ENCODE measurements around the gene ANXA5.
"Not testable (repeated sequence)": the region's sequence is repeated elsewhere in the genome, so short reads cannot be mapped to it uniquely, and the experiment has no call there.

ANXA5 gene

DNA sequence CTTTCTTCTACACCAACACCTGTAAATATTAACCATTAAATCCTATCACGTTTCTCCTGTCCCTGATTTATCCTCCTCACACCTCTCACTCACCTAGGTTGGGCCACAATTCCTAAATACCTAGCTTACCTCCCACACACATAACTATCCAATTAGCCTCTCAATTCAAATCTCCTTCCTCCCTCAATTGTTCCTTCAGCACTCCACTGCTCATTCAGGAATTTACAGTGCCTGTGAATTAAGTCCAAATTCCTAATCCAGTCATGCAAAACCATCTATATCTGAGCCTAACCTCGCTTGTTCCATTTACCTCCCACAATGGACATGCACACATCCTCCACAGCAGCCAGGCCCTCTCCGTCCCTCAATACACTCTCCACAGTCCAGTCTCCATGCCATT is 17.5 kb downstream of the ANXA5 start:
- no peak for DNase-seq (ENCODE audit: low read depth in 3 of 3)

DNA sequence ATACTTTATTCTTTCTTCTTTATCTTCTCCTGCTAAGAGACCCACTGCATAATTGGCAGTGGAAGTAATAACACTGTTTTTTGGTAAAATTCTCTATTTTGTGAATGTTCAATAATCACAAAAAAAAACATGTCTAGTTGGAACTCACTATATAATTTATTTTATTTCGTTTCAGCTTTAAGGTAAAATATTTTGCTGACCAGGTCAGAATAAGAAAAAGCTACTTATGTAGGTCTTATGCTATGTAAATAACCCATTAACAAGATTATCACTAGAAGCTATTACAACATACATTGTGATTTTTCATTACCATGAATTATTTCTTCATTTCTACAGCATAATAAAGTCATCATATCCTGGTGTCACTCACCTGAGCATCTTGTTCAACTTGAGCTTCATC is 19.3 kb downstream of the ANXA5 start:
- no peak for DNase-seq (ENCODE audit: low read depth in 3 of 3)

DNA sequence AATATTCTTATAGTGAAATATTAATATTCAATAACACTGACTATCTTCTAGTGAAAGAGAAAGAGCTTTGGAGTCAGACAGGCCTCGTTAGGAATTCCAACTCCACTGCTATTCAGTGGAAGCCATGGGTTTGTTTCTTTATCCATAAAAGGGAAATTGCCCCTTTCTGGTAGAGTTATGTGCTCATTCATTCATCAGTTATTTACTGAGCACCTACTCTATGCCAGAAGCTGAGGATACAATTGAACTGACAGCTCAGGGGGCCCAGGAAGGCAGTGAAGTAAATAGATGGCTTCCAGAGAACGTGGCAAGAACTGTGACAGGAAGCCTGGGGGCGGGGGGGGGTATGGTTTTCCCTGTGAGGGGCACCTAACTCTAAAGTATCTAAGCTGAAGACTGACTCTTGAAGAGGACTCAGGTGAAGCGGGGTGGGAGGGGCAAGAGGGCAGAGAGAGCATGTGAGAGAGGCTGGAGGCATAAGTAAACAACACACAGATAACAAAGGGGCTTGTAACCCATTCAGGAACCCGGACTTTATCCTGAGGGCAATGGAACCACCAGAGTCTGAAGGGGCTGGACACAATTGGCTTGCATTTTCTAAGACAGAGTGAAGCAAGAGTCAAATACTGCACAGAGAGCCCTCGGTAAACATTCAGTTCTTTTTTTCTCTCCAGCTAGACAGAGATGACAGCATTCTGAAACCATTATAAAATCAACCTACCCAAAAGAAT is 20.3 kb downstream of the ANXA5 start:
- DNase-seq (ENCODE audit: low read depth in 3 of 3), result no peak

DNA sequence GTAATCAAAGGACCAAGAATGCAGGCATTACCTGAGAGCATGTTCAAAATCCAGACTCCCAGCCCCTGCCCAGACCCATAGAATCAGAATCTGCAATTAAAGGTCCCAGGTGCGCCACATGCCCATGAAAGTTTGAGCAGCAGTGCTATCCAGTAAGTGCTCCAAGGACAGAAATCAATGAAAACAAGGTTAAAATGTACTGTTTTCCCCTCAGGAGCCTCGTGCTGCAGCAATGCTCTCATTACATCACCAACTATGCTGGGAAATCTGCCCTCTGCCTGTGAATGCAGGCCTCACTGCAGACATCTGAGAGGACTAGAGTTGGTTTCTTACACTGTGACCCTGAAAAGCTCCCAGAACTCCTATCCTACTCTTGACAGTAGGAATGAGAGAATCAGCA is 21.1 kb downstream of the ANXA5 start:
- no peak for DNase-seq (ENCODE audit: low read depth in 3 of 3)

GRCh38 chr4:121674696-121675095 is 22.1 kb downstream of the ANXA5 start:
- DNase-seq (ENCODE audit: low read depth in 3 of 3), result no peak

DNA sequence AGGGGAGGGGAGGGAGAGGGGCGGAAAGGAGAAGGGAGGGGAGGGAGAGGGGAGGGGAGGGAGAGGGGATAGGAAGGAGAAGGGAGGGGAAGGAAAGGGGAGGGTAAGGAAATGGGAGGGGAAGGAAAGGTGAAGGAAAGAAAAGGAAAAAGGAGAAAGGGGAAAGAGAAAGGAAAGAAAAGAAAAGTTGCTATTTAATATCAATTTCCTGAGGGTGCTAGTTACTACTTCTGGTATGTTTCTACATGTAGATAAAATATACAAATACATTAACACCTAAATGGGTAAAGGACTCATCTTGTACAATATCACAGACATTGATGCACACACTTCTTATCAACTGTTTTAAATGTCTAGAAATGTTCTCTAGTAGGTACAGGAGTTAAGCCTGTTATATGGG is 22.6 kb downstream of the ANXA5 start:
- no peak for DNase-seq (ENCODE audit: low read depth in 3 of 3)

DNA sequence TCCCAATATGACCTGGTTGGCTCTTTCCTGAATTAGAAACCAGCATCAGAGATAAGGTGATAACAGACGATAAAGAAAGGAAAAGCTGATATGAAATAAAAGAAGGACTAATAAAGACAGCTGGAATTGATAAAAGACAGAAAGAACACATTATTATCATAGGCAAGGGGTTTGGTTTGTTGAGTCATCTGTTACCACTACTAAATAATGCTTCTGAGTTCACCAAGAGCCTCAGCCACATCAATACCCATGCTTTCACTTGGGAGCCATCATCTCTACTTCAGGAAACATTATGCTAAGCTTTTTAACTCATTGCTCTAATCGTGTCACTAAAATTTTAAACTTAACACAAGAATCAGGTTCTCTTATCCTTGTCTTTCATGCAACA is 27.6 kb downstream of the ANXA5 start:
- DNase-seq (ENCODE audit: low read depth in 3 of 3), result no peak

- DNase-seq (ENCODE audit: low read depth in 3 of 3), result no peak
These were observed 28.2 kb downstream of the ANXA5 start for GRCh38 chr4:121668368-121669162.

GRCh38 chr4:121666091-121666679 is 30.6 kb downstream of the ANXA5 start:
- no peak for DNase-seq (ENCODE audit: low read depth in 3 of 3)

GRCh38 chr4:121665371-121665770 is 31.4 kb downstream of the ANXA5 start:
- DNase-seq (ENCODE audit: low read depth in 3 of 3), result no peak

DNA sequence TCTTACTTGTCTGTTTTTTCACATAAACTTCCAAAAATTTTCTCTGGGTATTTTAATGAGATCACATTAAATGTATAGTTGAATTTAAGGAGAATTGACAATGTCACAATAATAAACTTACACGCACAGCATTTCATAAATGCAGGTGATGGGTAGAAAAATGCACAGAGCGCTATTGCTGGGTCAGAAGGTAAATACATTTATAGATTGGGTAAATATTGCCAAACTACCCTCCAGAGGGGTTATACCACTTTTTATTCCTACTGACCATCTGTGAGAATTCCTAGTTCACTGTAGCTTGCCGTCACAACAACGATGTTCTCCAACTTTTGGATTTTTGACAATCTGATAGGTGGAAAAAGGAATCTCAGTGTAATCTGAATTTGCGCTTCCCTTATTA is 34.6 kb downstream of the ANXA5 start:
- no peak for DNase-seq (ENCODE audit: low read depth in 3 of 3)

DNA sequence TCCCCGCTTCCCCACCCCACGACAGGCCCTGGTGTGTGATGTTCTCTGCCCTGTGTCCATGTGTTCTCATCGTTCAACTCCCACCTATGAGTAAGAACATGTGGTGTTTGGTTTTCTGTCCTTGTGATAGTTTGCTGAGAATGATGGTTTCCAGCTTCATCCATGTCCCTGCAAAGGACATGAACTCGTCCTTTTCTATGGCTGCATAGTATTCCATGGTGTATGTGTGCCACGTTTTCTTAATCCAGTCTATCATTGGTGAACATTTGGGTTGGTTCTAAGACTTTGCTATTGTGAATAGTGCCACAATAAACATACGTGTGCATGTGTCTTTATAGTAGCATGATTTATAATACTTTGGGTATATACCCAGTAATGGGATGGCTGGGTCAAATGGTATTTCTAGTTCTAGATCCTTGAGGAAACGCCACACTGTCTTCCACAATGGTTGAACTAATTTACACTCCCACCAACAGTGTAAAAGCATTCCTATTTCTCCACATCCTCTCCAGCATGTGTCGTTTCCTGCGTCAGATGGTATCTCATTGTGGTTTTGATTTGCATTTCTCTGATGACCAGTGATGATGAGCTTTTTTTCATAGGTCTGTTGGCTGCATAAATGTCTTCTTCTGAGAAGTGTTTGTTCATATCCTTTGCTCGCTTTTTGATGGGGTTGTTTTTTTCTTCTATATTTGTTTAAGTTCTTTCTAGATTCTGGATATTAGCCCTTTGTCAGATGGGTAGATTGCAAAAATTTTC is 36.4 kb downstream of the ANXA5 start:
- DNase-seq (ENCODE audit: low read depth in 3 of 3), result not testable (repeated sequence)

DNA sequence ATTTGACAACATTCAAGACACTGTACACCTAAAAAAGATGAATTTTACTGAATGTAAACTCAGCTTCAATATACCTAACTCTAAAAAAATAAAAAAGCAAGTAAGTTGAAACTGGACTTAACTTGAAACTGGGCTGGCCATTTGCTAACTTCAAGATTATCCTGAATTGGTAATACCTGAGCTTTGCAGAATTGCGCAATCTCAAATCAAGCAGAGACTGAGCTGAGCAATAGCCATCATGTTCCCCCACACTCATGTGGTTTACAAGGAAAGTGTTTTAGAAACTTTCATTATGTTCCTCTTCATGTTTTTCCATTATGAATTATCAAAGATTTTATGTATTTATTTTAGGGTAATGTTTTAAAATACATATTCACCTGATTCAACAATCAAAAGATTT is 38.7 kb downstream of the ANXA5 start:
- no peak for DNase-seq (ENCODE audit: low read depth in 3 of 3)

GRCh38 chr4:121656269-121656641 is 40.5 kb downstream of the ANXA5 start:
- peak; percentile 3 to 18 (median 7) for DNase-seq (ENCODE audit: low read depth in 3 of 3)

GRCh38 chr4:121655320-121656268 is 41.2 kb downstream of the ANXA5 start:
- DNase-seq (ENCODE audit: low read depth in 3 of 3), result no peak

- DNase-seq (ENCODE audit: low read depth in 3 of 3), result no peak
These were observed 42.0 kb downstream of the ANXA5 start for GRCh38 chr4:121654738-121655137.

DNA sequence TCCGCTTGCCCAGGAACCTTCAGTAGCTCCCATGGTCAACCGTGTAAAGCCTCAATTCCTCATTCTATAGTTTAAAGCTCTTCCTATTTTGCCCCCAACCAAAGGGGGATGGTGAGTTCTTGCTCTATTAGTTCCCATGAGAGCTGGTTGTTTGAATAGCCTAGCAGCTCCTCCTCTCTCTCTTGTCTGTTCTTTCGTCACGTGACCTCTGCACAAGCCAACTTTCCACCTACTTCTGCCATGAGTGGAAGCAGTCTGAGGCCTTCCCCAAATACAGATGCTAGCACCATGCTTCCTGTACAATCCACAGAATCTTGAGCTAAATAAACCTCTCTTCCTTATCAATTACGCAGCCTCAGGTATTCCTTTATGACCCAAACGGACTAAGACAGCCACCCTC is 42.8 kb downstream of the ANXA5 start:
- DNase-seq (ENCODE audit: low read depth in 3 of 3), result no peak

DNA sequence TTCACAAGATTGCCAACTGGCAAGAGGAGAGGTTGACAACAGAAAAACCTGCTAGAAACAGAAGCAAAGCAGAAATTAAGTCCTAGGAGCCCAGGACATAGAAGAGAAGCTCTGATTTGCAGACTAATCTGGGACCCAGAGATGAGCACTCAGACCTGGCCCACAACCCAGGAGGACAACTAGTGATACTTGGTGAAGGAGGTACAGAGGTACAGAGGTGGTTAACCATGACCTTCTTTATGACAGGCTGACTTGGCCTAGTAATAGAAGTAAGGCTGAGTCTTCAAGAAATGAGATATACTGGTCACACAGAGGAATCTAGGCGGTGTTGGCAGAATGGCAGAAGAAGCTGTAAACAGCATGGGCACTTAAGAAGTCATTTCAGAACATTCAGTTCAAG is 43.6 kb downstream of the ANXA5 start:
- DNase-seq (ENCODE audit: low read depth in 3 of 3), result no peak

- DNase-seq (ENCODE audit: low read depth in 3 of 3), result no peak
These were observed 45.2 kb downstream of the ANXA5 start for GRCh38 chr4:121651597-121651996.

GRCh38 chr4:121650741-121651140 is 46.0 kb downstream of the ANXA5 start:
- no peak for DNase-seq (ENCODE audit: low read depth in 3 of 3)

- DNase-seq (ENCODE audit: low read depth in 3 of 3), result no peak
These were observed 48.3 kb downstream of the ANXA5 start for GRCh38 chr4:121648516-121648915.

All from stimulated activated CD4-positive, alpha-beta T cell treated with anti-CD3 and anti-CD28 coated beads, TNF-alpha, amount 100 ng/mL, for 48 hours (primary cell).